ENCODE results near the gene C10orf105.
A peak's percentile ranks its signal among the peaks of the same experiment; 100 is the strongest.

Gene C10orf105

GRCh38 chr10:71715860-71716259, 3.7 kb downstream of the C10orf105 start:
- DNase-seq = no peak

GRCh38 chr10:71715026-71715425, 4.6 kb downstream of the C10orf105 start:
- DNase-seq = no peak

- DNase-seq = no peak
These were observed 5.0 kb downstream of the C10orf105 start for GRCh38 chr10:71714592-71714991.

- no peak for DNase-seq
These were observed 5.6 kb downstream of the C10orf105 start for GRCh38 chr10:71714031-71714410.

- DNase-seq = no peak
These were observed 6.2 kb downstream of the C10orf105 start for GRCh38 chr10:71713135-71714030.

- no peak for DNase-seq
These were observed 6.9 kb downstream of the C10orf105 start for GRCh38 chr10:71712572-71713134.

GRCh38 chr10:71712170-71712569, 7.4 kb downstream of the C10orf105 start:
- DNase-seq = no peak

GRCh38 chr10:71711052-71711623, 8.4 kb downstream of the C10orf105 start:
- no peak for DNase-seq

GRCh38 chr10:71710519-71710918, 9.1 kb downstream of the C10orf105 start:
- DNase-seq = no peak

GRCh38 chr10:71708897-71709882, 10.4 kb downstream of the C10orf105 start:
- DNase-seq = no peak

GRCh38 chr10:71708301-71708703, 11.3 kb downstream of the C10orf105 start:
- DNase-seq = peak; percentile 56

- DNase-seq = no peak
These were observed 12.3 kb downstream of the C10orf105 start for GRCh38 chr10:71707240-71707789.

GRCh38 chr10:71706216-71707121, 13.1 kb downstream of the C10orf105 start:
- DNase-seq = no peak

- DNase-seq = no peak
These were observed 14.0 kb downstream of the C10orf105 start for GRCh38 chr10:71705582-71705981.

GRCh38 chr10:71704816-71705215, 14.8 kb downstream of the C10orf105 start:
- no peak for DNase-seq

GRCh38 chr10:71703577-71703976, 16.0 kb downstream of the C10orf105 start:
- DNase-seq = no peak

- no peak for DNase-seq
These were observed 18.0 kb downstream of the C10orf105 start for GRCh38 chr10:71701496-71702132.

GRCh38 chr10:71700731-71701368, 18.7 kb downstream of the C10orf105 start:
- no peak for DNase-seq

GRCh38 chr10:71698737-71699136, 20.8 kb downstream of the C10orf105 start:
- no peak for DNase-seq

Data from activated T-cell treated with anti-CD3 and anti-CD28 coated beads for 4 hours (primary cell).